NCI-H774 (cell line): ENCODE measurements around the gene ZNF74.

ENCODE experiments used
- DNase-seq: peaks from one replicate; lab custom pipeline; 2025; lab: John Stamatoyannopoulos, UW

ZNF74 gene

GRCh38 chr22:20420157-20420842 is 26.3 kb downstream of the ZNF74 start:
- DNase-seq = no peak

- DNase-seq = no peak
These were observed 27.5 kb downstream of the ZNF74 start for GRCh38 chr22:20421507-20421874.

GRCh38 chr22:20422271-20423007 is 28.5 kb downstream of the ZNF74 start:
- no peak for DNase-seq

GRCh38 chr22:20423008-20423905 is 29.3 kb downstream of the ZNF74 start:
- no peak for DNase-seq

- no peak for DNase-seq
These were observed 30.1 kb downstream of the ZNF74 start for GRCh38 chr22:20423906-20424551.

GRCh38 chr22:20424568-20424931 is 30.6 kb downstream of the ZNF74 start:
- DNase-seq = no peak

GRCh38 chr22:20424932-20425565 is 31.1 kb downstream of the ZNF74 start:
- DNase-seq = no peak

- no peak for DNase-seq
These were observed 31.8 kb downstream of the ZNF74 start for GRCh38 chr22:20425566-20426258.

- DNase-seq = no peak
These were observed 32.3 kb downstream of the ZNF74 start for GRCh38 chr22:20426259-20426615.

GRCh38 chr22:20427104-20427944 is 33.4 kb downstream of the ZNF74 start:
- no peak for DNase-seq

GRCh38 chr22:20427945-20428417 is 34.0 kb downstream of the ZNF74 start:
- no peak for DNase-seq

- DNase-seq = no peak
These were observed 34.7 kb downstream of the ZNF74 start for GRCh38 chr22:20428496-20429253.

- no peak for DNase-seq
These were observed 35.5 kb downstream of the ZNF74 start for GRCh38 chr22:20429254-20430100.

GRCh38 chr22:20430101-20430719 is 36.3 kb downstream of the ZNF74 start:
- DNase-seq = no peak

- no peak for DNase-seq
These were observed 37.0 kb downstream of the ZNF74 start for GRCh38 chr22:20430720-20431510.

- no peak for DNase-seq
These were observed 37.7 kb downstream of the ZNF74 start for GRCh38 chr22:20431511-20432192.
